ENCODE results near the gene NME7. TPM values are rescaled to one million over a fixed set of nuclear protein-coding genes. Genes with fewer than 3 reads are reported as not detected.

NME7 gene
- total RNA-seq, 1 experiment from 2014 or later = 30.3 TPM

- no peak for ATAC-seq
- no peaks in the 10 kb centered on the region for H3K27me3 ChIP-seq (ENCODE audit: control insufficient read depth, insufficient read depth, low read length)
- ChIA-PET CTCF (no interaction called here), POLR2A (no interaction called here)
- no peak for DNase-seq (ENCODE audit: low read depth, low spot score)
- no peak overlapping the region for H3K4me3 ChIP-seq (ENCODE audit: low read depth in 2 of 2, low read length in 2 of 2)
- intact Hi-C loops (cut with micrococcal nuclease; ENCODE audit: unreplicated experiment) = loop anchor here (5.0 kb wide), 1 partner anchor 213 kb away; no protein-coding TSS in a partner anchor
- TF ChIP-seq POLR2AphosphoS5 (IDR thresholded peaks at IDR 0.05; ENCODE audit: low read depth, low read length) = no peak
- TF ChIP-seq CTCF (IDR thresholded peaks at IDR 0.05) = peak; percentile 29; the same call in 1 of the 2 replicates
- no peaks in the 10 kb centered on the region for H3K9me3 ChIP-seq (ENCODE audit: control insufficient read depth, insufficient read depth, low read depth, low read length)
- no peak overlapping the region for H3K27ac ChIP-seq (ENCODE audit: low read length)
- no peaks in the 10 kb centered on the region for H3K4me1 ChIP-seq (ENCODE audit: control insufficient read depth, insufficient read depth, low read length)
- no TSS peak for BruUV-seq (replicated peaks)
- in situ Hi-C loops (cut with HindIII; ENCODE audit: low pct_unique_long_range_greater_than_20kb, low sequenced_read_pairs) = no loop called here
- 0 out of 2 replicates have a peak, but pooled peaks cover 1% of the 10 kb centered on the region for H3K36me3 ChIP-seq (ENCODE audit: control insufficient read depth, insufficient read depth, low read length)
Observed at GRCh38 chr1:169133801-169134502, 233.6 kb downstream of the NME7 start.

GRCh38 chr1:169133228-169133576, 234.4 kb downstream of the NME7 start:
- no peak for ATAC-seq
- H3K4me1 ChIP-seq (ENCODE audit: control insufficient read depth, insufficient read depth, low read length) = no peaks in the 10 kb centered on the region
- no peaks in the 10 kb centered on the region for H3K27me3 ChIP-seq (ENCODE audit: control insufficient read depth, insufficient read depth, low read length)
- no peaks in the 10 kb centered on the region for H3K9me3 ChIP-seq (ENCODE audit: control insufficient read depth, insufficient read depth, low read depth, low read length)
- ChIA-PET CTCF (no interaction called here), POLR2A (no interaction called here)
- DNase-seq (ENCODE audit: low read depth, low spot score) = no peak
- intact Hi-C loops (cut with micrococcal nuclease; ENCODE audit: unreplicated experiment) (loop anchor here (5.0 kb wide), 1 partner anchor 214 kb away; no protein-coding TSS in a partner anchor), in situ Hi-C loops (cut with HindIII; ENCODE audit: low pct_unique_long_range_greater_than_20kb, low sequenced_read_pairs) (no loop called here)
- H3K27ac ChIP-seq (ENCODE audit: low read length) = no peak overlapping the region
- TF ChIP-seq REST (IDR thresholded peaks at IDR 0.05; ENCODE audit: insufficient read depth in 1 of 2, low read depth in 2 of 2, low read length in 1 of 2) (no peak), TCF7L2 (IDR thresholded peaks at IDR 0.05; ENCODE audit: low read depth, low read length) (no peak), SIN3A (IDR thresholded peaks at IDR 0.05; ENCODE audit: borderline replicate concordance, insufficient read depth, low read depth, low read length) (no peak), POLR2AphosphoS5 (IDR thresholded peaks at IDR 0.05; ENCODE audit: low read depth, low read length) (no peak), CTCF (IDR thresholded peaks at IDR 0.05) (no peak)
- no TSS peak for BruUV-seq (replicated peaks)
- peaks cover 6% of the 10 kb centered on the region; the same call in 1 of the 2 replicates for H3K36me3 ChIP-seq (ENCODE audit: control insufficient read depth, insufficient read depth, low read length)
- no peak overlapping the region for H3K4me3 ChIP-seq (ENCODE audit: low read depth in 2 of 2, low read length in 2 of 2)
